Right lobe of liver (tissue), 4 donors: Measurements from ENCODE around the gene RIBC2.

ENCODE experiments used
- CTCF ChIP-seq, 4 donors: fragments of 200-600 bp in 3 of 4; fragments of 450-650 bp in 1 of 4; IDR thresholded peaks; one replicate each; pipeline versions ENCODE4 v1.5.1 to v1.8.0; 2016 to 2022; ENCODE audit warnings: antibody characterized with exemption in 4 of 4, mild to moderate bottlenecking in 2 of 4
- POLR2A ChIP-seq: fragments of 450-650 bp; IDR thresholded peaks from one replicate; pipeline ENCODE4 v1.6.1; 2017; ENCODE audit warnings: antibody characterized with exemption, mild to moderate bottlenecking
- donor health status: DM: no; HTN: no; CAD: no.
- donor health status: DM: no; HTN: no; CAD: no.
- donor health status: DM: no; HTN: yes; CAD: no.

GRCh38 chr22:45462034-45462655 is 48.7 kb downstream of the RIBC2 start:
- TF ChIP-seq POLR2A (no peak), CTCF (IDR thresholded peaks at IDR 0.05) (no peak)
